Activated B cell treated with CpG ODN at 0.5 μM for 24 hours (primary cell): Measurements from ENCODE around the gene ITGA11. TPM values are rescaled to one million over a fixed set of nuclear protein-coding genes. Genes with fewer than 3 reads are reported as not detected.

ENCODE experiments used
- ATAC-seq: fragments of 200-7000 bp; cut with Tn5 transposase; one replicate; pipeline ENCODE4 v1.10.0; 2021; ENCODE audit warnings: low read depth, mild to moderate bottlenecking, moderate library complexity
- CTCF ChIA-PET: fragments of 350-600 bp; sonication (Branson Sonifier 250); formaldehyde crosslinking; loops from one replicate; lab custom pipeline; 2021; ENCODE audit warnings: antibody characterized with exemption; lab: Charles Lee
- POLR2A ChIA-PET: fragments of 350-600 bp; sonication (Branson Sonifier 250); formaldehyde crosslinking; loops from one replicate; lab custom pipeline; 2021; ENCODE audit warnings: antibody characterized with exemption; lab: Charles Lee
- DNase-seq: peaks from one replicate; pipeline ENCODE4 v3.0.0; 2022
- H3K27ac Mint-ChIP-seq: one replicate; pipeline ENCODE4 v1.8.0; 2020; ENCODE audit warnings: mixed read lengths
- H3K27me3 Mint-ChIP-seq: one replicate; pipeline ENCODE4 v1.8.0; 2021; ENCODE audit warnings: mixed read lengths
- H3K36me3 Mint-ChIP-seq: one replicate; pipeline ENCODE4 v1.8.0; 2021; ENCODE audit warnings: low read depth, mixed read lengths
- H3K4me1 Mint-ChIP-seq: one replicate; pipeline ENCODE4 v1.8.0; 2021; ENCODE audit warnings: mixed read lengths
- H3K4me3 Mint-ChIP-seq: one replicate; pipeline ENCODE4 v1.8.0; 2020; ENCODE audit warnings: mild to moderate bottlenecking, mixed read lengths
- H3K9me3 Mint-ChIP-seq: one replicate; pipeline ENCODE4 v1.8.0; 2020; ENCODE audit warnings: mixed read lengths
- intact Hi-C: fragments of 100-400 bp; cut with micrococcal nuclease; formaldehyde crosslinking; loops from one replicate; pipeline ENCODE4 v1.15.1; 2024
- total RNA-seq: library from RNA; stranded (reverse); gene quantifications from 2 replicates; pipeline ENCODE4 v1.2.3, GENCODE V29; 2022
- TF ChIP-seq, protein P1 (sequence below): fragments of 200-600 bp; IDR thresholded peaks from one replicate; pipeline ENCODE4 v1.8.0; 2022; ENCODE audit warnings: antibody characterized with exemption, mild to moderate bottlenecking

The ITGA11 gene
- total RNA-seq, 1 donor from 2014 or later, result not detected

DNA sequence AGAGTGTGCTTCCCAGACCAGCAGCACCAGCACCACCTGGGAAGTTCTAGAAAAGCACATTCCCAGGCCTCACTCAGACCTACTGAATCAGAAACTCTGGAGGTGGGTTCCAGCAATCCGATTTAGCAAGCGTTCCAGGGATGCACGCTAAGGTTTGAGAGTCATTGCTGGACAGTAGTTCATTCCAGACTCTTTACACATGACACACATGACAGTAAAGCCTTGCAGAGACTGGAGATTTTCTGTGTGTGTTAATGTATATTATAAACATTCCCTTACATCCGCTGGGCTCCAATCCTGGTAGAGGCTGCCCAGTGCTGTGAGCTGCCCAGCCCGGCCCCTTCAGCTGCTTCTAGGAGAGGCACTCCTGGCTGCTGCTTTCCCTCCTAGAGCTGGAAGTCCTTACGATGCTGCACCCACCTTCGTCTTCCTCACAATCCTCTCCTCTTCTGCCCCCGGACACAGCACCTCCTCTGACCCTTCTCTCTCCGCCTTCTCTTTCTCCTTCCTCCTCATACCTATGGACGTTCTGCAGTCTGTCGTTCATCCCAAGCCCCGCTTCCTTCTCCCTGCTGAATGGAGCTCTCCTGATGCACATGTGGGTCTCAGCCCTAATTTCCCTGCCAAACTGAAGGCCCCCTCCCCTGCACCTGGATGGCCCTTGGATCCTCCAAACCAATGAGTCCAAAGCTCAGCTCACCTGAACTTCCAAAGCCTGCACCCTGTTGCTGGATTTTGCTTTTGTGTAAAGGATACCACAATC is 44.4 kb downstream of the ITGA11 start:
- CTCF ChIA-PET, result no interaction called here

DNA sequence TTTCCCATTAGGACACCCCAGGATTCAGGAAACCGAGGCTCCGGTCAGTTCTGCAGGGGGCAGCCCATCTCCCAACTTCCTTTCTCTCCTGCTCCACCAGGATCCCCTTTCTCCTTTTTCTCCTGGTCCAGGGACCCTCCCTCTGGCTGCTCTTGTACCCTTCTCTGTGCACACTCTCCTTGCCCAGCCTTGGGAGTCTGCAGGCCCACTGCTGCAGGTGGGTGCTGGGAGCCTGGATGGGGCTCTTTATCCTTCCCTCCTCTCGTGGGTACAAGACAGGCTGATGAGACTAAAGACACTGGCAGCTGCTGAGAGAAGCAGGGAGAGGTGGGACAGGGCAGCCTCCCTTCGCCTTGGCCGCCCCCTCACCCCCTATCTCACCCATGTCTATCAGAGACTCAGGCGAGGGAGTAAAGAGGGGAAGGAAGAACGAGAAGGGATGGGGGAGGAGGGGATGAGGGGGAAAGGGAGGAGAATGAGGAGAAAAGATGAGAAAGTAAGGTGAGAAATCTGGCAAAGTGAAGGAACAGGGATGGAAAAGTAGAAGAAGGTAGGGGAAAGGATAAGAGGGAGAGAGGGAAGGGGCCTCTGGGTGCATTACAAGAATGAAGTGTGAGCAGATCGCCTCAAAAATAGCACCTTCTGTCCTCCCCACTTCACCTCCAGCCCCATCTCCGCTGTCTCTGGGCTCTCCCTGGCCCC is 45.2 kb downstream of the ITGA11 start:
- CTCF ChIA-PET, result no interaction called here
- H3K4me1 Mint-ChIP-seq, result no peaks in the 10 kb centered on the region
- DNase-seq (no peak), ATAC-seq (no peak)
- peaks cover 11% of the 10 kb centered on the region for H3K27me3 Mint-ChIP-seq
- no peak overlapping the region for H3K4me3 Mint-ChIP-seq
- H3K36me3 Mint-ChIP-seq, result no peaks in the 10 kb centered on the region
- intact Hi-C loops, result no loop called here
- H3K9me3 Mint-ChIP-seq, result no peaks in the 10 kb centered on the region
- TF ChIP-seq, protein P1, sequence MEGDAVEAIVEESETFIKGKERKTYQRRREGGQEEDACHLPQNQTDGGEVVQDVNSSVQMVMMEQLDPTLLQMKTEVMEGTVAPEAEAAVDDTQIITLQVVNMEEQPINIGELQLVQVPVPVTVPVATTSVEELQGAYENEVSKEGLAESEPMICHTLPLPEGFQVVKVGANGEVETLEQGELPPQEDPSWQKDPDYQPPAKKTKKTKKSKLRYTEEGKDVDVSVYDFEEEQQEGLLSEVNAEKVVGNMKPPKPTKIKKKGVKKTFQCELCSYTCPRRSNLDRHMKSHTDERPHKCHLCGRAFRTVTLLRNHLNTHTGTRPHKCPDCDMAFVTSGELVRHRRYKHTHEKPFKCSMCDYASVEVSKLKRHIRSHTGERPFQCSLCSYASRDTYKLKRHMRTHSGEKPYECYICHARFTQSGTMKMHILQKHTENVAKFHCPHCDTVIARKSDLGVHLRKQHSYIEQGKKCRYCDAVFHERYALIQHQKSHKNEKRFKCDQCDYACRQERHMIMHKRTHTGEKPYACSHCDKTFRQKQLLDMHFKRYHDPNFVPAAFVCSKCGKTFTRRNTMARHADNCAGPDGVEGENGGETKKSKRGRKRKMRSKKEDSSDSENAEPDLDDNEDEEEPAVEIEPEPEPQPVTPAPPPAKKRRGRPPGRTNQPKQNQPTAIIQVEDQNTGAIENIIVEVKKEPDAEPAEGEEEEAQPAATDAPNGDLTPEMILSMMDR, result no peak
- H3K27ac Mint-ChIP-seq, result no peak overlapping the region
- POLR2A ChIA-PET, result no interaction called here

More for the DNA sequence above, 44.4 kb downstream of the ITGA11 start:
- DNase-seq (peak; percentile 0), ATAC-seq (no peak)
- intact Hi-C loops, result no loop called here
- peaks cover 19% of the 10 kb centered on the region for H3K27me3 Mint-ChIP-seq
- POLR2A ChIA-PET, result no interaction called here
- no peak overlapping the region for H3K27ac Mint-ChIP-seq
- no peaks in the 10 kb centered on the region for H3K36me3 Mint-ChIP-seq
- H3K9me3 Mint-ChIP-seq, result no peaks in the 10 kb centered on the region
- H3K4me3 Mint-ChIP-seq, result no peak overlapping the region
- TF ChIP-seq, protein P1, result no peak
- no peaks in the 10 kb centered on the region for H3K4me1 Mint-ChIP-seq

DNA sequence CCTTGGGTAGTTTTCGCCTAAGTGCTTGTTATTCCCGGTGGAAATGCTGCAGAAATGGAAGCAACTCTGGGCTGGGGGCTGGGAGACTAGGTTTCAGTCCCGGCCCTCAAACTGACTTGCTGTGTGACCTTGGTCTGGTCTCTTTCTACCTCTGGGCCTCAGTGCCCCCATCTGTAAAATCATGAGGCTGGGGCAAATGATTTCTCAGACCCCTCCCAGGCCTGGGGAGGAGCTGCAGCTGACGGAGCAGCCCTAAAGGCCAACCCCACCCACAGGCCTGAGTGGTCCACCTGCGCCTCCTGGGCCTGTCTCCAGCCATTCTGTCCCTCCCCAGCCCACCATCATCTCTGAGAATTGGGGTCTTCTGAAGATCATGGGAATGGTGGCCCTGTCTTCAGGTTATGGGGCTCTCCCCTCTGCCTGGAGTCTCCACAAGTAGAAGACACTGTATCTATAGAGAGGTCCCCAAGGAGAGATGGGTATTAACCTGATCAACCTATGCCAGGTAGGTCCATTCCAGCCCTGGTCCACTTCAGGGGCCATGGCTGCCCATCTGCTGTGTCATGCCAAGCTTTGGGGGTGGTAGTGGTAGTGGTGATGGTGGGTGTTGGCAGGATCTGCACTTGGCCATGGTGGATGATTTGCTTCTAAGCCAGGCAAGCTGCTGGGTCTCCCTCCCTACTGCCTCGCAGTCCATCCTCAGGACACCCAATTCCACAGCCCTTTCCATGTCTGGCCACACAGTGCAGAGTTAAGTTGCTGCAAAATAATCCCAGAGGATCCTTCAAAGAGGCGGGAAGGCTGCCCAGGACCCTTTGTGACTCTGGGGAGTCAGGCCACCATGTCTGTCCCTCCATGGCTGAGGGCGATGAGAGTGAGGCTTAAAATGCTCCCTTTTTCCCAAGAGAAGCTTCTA is 46.0 kb downstream of the ITGA11 start:
- CTCF ChIA-PET, result no interaction called here
- TF ChIP-seq, protein P1, result no peak
- no peak overlapping the region for H3K4me3 Mint-ChIP-seq
- no peak overlapping the region for H3K27ac Mint-ChIP-seq
- no peaks in the 10 kb centered on the region for H3K9me3 Mint-ChIP-seq
- H3K4me1 Mint-ChIP-seq, result no peaks in the 10 kb centered on the region
- POLR2A ChIA-PET, result no interaction called here
- H3K36me3 Mint-ChIP-seq, result no peaks in the 10 kb centered on the region
- H3K27me3 Mint-ChIP-seq, result peaks cover 6% of the 10 kb centered on the region
- DNase-seq, result no peak
- intact Hi-C loops, result no loop called here
- ATAC-seq, result no peak

DNA sequence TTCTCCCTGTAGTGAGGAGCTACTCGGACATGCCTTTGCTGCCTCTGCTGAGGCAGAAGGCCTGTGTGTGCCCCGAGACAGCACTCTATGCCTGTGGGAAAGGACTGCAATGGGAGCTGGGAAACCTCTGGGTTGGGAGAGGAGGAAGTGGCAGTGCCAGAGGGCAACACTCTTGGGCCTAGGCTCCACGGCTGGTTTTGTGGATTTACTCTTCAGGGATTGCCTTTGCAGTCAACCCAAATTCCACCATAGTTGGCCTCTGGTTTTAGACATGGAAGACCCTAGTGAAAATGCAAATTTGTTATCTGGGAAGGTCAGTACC is 46.8 kb downstream of the ITGA11 start:
- H3K4me3 Mint-ChIP-seq, result no peak overlapping the region
- H3K27ac Mint-ChIP-seq, result no peak overlapping the region
- POLR2A ChIA-PET, result no interaction called here
- H3K9me3 Mint-ChIP-seq, result no peaks in the 10 kb centered on the region
- H3K27me3 Mint-ChIP-seq, result peaks cover 2% of the 10 kb centered on the region
- TF ChIP-seq, protein P1, result no peak
- ATAC-seq (no peak), DNase-seq (peak; percentile 2)
- H3K4me1 Mint-ChIP-seq, result no peaks in the 10 kb centered on the region
- intact Hi-C loops, result no loop called here
- CTCF ChIA-PET, result no interaction called here
- H3K36me3 Mint-ChIP-seq, result no peaks in the 10 kb centered on the region
